GM19468 (cell line): ENCODE measurements around the gene RCOR1.
A peak's percentile ranks its signal among the peaks of the same experiment; 100 is the strongest.
"Not testable (repeated sequence)": the region's sequence is repeated elsewhere in the genome, so short reads cannot be mapped to it uniquely, and the experiment has no call there.

ENCODE experiments used
- ATAC-seq: cut with Tn5 transposase; IDR thresholded peaks from one replicate; pipeline ENCODE4 v1.9.1; 2021; ENCODE audit warnings: mild to moderate bottlenecking, moderate library complexity, moderate number of reproducible peaks; ENCODE audit not compliant: unreplicated experiment; ENCODE audit errors: extremely low read depth

RCOR1 gene

GRCh38 chr14:102737402-102738372, 145.2 kb downstream of the RCOR1 start:
- ATAC-seq = no peak

DNA sequence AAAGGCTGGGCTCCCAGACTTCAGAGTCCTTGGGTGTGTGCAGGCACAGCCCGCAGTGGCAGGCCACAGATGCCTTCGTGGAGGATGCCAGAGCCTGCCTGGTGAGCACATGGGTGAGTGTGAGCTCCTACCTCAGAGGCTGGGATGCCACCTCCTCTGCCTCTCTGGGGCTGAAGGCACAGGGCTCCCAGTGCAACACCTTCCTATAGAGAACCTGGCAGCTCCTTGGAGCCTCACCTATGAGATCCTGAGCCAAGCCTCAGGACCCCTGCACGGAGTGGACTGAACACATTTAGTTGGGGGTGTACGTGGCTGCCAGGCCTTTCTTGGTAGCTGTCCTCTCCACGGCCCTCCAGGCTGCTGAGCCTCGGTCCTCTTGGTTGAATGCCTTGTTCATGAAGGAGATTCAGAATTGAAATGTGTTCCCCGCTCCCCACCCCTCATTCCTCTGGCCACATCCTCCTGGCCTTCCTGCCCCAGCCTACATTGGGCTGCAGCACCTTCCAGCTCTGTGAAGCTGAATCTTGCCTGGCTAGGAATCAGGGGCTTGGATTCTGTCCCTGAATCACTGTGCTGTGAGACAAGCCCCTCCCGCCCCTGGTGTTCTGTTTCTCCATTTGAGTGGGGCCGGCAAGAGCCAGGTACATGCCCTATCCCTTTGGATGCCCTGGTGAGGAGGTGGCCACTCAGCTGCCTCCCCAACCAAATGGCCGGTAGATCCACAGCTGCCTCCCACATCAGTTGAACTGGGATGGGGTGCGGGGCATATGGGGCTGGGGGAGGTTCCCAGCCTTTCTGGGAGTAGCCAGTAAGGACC, 146.1 kb downstream of the RCOR1 start:
- ATAC-seq = no peak

DNA sequence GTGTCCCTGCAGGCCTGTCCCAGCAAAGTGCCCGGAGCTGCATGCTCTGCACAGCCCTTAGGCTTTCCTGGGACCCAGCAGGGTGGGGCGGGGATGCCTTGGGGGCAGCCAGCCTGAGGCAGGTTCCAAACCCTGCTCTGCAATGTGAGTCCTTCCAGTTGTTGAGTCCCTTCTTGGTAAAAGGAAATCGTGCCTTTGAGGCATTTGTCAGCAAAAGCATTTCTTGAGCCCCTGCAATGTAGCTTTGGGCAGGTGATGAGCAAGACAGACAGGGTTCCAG, 146.7 kb downstream of the RCOR1 start:
- ATAC-seq = no peak

- ATAC-seq = no peak
Observed at GRCh38 chr14:102746634-102747438, 154.4 kb downstream of the RCOR1 start.

- no peak for ATAC-seq
Observed at GRCh38 chr14:102748806-102749205, 156.4 kb downstream of the RCOR1 start.

DNA sequence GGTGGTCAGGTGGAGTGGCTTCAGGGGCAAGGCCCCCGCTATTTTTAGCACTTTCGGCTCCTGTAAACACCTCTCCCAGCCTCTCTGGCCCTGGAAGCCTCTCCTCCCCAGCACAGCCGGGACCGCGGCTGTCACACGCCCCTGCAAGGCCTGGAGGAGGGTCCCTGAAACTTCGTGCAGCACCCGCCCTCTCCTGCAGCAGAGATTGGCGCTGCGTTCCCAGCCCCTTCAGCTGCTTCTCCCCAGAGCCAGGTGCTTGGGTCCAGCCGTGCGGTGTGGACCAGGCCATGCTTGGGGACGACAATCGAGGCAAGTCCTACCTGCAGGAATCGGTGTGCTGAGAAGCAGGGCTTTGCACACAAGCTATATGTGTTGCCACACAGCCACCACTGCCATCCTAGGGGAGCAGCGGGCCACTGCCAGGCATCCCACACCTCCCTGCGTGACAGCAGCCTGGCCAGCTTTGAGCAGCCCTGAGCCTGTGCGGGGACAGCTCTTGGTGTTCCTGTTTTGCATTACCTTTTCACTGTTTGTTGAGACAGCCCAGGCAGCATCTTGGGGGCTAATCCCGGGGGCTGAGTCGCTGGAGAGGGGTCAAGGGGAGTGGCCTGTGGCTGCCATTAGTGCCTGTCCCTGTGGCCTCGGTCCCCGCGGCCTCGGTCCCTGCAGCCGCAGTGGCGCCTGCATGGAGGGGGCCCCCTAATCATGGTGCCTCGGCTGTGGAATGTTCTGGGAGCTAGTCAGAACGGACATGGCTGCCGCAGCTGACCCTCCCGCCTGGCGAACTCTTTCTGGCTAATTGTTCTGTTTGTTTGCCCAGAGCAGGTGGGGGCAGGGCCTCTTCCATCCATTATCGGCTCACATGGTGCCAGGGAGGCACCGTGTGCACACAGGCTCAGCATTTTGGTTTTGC, 157.2 kb downstream of the RCOR1 start:
- no peak for ATAC-seq

GRCh38 chr14:102750376-102750775, 157.9 kb downstream of the RCOR1 start:
- ATAC-seq = no peak

DNA sequence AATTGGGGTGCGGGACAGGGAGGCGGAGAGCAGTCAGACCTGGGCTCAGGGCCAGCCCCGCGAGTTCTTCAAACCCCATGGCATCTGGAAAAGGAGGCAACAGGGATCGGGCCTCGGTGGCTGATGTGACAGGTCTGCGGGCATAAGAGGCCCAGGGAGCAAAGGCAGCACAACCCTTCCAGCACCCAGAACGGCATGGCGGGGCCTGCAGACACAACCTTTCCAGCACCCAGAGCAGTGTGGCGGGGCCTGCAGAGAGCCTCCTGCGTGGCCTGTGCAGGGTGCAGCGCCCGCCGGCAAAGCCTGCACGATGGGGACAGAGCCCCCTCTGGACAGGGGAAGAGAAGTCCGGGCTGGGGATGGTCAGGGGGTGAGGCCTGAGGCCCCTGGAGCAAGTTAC, 158.6 kb downstream of the RCOR1 start:
- no peak for ATAC-seq

DNA sequence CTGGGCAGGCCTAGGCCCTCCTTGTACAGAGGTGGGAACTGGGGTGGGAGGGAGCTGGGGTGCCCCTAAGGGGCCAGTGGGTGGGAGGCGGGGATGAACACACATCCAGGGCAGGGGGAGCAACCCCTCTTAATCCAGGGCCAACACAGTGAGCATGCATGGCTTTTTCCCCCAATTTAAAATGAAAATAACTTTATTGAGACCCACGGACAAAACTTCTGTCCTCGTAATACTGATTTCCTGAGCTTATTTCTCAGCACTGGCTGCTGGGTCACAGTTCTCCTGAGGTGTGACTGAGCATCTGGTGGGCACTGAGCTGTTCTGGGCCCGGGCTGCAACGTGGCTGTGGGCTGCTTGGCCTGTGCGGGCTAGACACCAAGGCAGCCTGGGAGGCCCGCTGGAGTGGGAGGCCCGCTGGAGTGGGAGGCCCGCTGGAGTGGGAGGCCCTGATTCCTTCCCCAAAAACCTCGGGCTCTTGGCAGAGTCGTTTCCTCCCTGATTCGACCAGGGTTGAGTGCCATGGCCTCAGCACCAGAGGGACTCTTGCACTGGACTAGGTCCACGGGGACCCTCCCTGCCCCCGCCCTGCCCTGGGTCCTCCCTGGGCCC, 159.9 kb downstream of the RCOR1 start:
- ATAC-seq = no peak

GRCh38 chr14:102754370-102755262, 162.2 kb downstream of the RCOR1 start:
- peak; percentile 37 for ATAC-seq

GRCh38 chr14:102757646-102758045, 165.2 kb downstream of the RCOR1 start:
- no peak for ATAC-seq

DNA sequence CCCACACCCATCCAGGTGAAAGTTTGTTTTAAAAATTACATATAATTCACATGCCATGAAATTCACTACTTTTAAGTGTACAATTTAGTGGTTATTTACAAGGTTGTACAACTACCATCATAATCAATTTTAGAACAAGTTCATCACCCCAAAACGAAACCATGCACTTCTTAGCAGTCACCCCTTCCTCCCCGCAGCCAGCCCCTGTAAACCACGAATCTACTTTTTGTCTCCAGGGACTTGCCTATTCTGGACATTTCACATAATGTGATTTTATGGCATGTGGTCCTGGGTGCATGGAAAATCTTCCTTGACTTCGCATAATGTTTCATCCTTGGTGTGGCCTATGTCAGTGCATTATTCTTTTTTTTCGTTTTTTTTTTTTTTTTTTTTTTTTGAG, 165.6 kb downstream of the RCOR1 start:
- no peak for ATAC-seq

- no peak for ATAC-seq
Observed at GRCh38 chr14:102759456-102760187, 167.2 kb downstream of the RCOR1 start.

- no peak for ATAC-seq
Observed at GRCh38 chr14:102760496-102761193, 168.2 kb downstream of the RCOR1 start.

DNA sequence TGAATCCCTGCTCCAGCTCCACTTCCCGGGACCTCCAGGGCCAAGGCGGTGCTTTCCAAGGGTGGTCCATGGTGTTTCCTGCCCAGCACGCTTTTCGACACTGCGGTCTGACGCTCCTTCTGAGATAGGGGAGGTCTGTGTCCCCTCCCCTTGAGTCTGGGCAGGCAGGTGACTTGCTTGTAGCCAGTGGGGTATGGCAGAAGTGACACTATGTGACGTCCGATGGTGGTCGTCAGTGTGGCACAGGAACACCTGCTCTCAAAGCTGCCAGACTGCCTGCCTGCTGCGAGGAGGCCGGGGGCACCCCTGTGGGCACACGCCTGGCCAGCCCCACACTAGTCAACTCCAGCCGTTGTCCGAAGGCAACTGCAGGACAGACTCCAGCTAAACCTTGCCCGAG, 168.8 kb downstream of the RCOR1 start:
- ATAC-seq = no peak

- ATAC-seq = peak; percentile 13
Observed at GRCh38 chr14:102764220-102764671, 171.8 kb downstream of the RCOR1 start.

DNA sequence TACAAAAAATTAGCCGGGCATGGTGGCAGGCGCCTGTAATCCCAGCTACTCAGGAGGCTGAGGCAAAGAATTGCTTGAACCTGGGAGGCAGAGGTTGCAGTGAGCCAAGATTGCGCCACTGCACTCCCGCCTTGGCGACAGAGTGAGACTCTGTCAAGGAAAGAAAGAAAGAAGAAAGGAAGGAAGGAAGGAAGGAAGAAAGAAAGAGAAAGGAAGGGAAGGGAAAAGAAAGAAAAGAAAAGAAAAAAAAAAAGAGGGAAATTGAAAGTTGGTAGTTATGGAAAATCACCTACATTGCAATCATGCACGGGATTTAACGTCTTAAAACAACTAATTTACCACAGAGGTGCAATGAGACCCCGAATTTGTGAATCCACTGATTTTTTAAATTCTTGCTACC, 173.3 kb downstream of the RCOR1 start:
- not testable (repeated sequence) for ATAC-seq
